Prostate gland (tissue), 2 donors: Measurements from ENCODE around the gene GRID1. TPM values are rescaled to one million over a fixed set of nuclear protein-coding genes. Genes with fewer than 3 reads are reported as not detected.

Source experiments
- DNase-seq: peaks from one replicate; pipeline ENCODE4 v3.0.0-alpha.2; 2019; ENCODE audit warnings: low spot score
- H3K27ac ChIP-seq, 2 donors: fragments of 200-600 bp; sonication (generic); 2 replicates each; pipeline ENCODE4 v1.5.1; 2017 to 2019
- H3K27me3 ChIP-seq: fragments of 200-600 bp; sonication (generic); replicated peaks from 2 replicates; pipeline ENCODE4 v1.5.1; 2019; ENCODE audit not compliant: insufficient read depth
- H3K36me3 ChIP-seq, 2 donors: fragments of 200-600 bp; sonication (generic); 1 replicate in 1 of 2; 2 replicates in 1 of 2; pipeline versions ENCODE4 v1.5.1 to v1.8.1; 2017 to 2019
- H3K4me1 ChIP-seq: fragments of 200-600 bp; sonication (generic); replicated peaks from 2 replicates; pipeline ENCODE4 v1.5.1; 2019
- H3K4me3 ChIP-seq, 2 donors: fragments of 200-600 bp; sonication (generic); 2 replicates each; pipeline ENCODE4 v1.5.1; 2017 to 2019
- H3K9me3 ChIP-seq: fragments of 200-600 bp; sonication (generic); 2 replicates; pipeline ENCODE4 v1.5.1; 2017
- CTCF ChIP-seq, 4 experiments: fragments of 200-600 bp in 2 of 4; fragments of 450-650 bp in 2 of 4; sonication (generic) in 2 of 4; IDR thresholded peaks; 1 replicate in 3 of 4; 2 replicates in 1 of 4; pipeline ENCODE4 v1.5.1; 2016 to 2019; ENCODE audit warnings: antibody characterized with exemption in 4 of 4, mild to moderate bottlenecking in 2 of 4, moderate library complexity in 2 of 4
- POLR2A ChIP-seq: fragments of 450-650 bp; IDR thresholded peaks from one replicate; pipeline ENCODE4 v1.6.1; 2016; ENCODE audit warnings: antibody characterized with exemption, mild to moderate bottlenecking
- POLR2AphosphoS5 ChIP-seq: sonication (generic); formaldehyde crosslinking; IDR thresholded peaks from one replicate; pipeline ENCODE4 v1.6.1; 2017; ENCODE audit warnings: antibody characterized with exemption
- WGBS: methylation state at CpG from one replicate; pipeline ENCODE4 v1.1.5; 2018; 5-methylcytosine and 5-hydroxymethylcytosine counted together
- intact Hi-C: fragments of 100-400 bp; cut with DNase I; formaldehyde crosslinking; loops from one replicate; pipeline ENCODE4 v1.14.2; 2022
- total RNA-seq, 2 donors: library from RNA; depleted of rRNA; stranded (reverse); fragments of >200 nt; gene quantifications; one replicate each; pipeline ENCODE4 v1.1.0, GENCODE V29; 2016

GRID1 gene
- total RNA-seq, 2 donors from 2014 or later = 1.0 to 10.0 TPM

- no peak overlapping the region for H3K27ac ChIP-seq
- no peak for DNase-seq
- 57% methylated on average over 8 of the region's 8 CpGs for WGBS
- TF ChIP-seq POLR2AphosphoS5 (no peak), CTCF (IDR thresholded peaks at IDR 0.05) (no peak), POLR2A (no peak)
- no peak overlapping the region for H3K4me3 ChIP-seq
- H3K9me3 ChIP-seq = no peaks in the 10 kb centered on the region
- H3K36me3 ChIP-seq = no peaks in the 10 kb centered on the region
- H3K27me3 ChIP-seq = no peaks in the 10 kb centered on the region
- intact Hi-C loops = no loop called here
- no peaks in the 10 kb centered on the region for H3K4me1 ChIP-seq
Observed at GRCh38 chr10:86103391-86104101, 263.0 kb downstream of the GRID1 start.

- intact Hi-C loops = no loop called here
- 79% methylated on average over 5 of the region's 5 CpGs for WGBS
Observed at GRCh38 chr10:86102451-86102850, 264.1 kb downstream of the GRID1 start.

GRCh38 chr10:86102031-86102430 is 264.6 kb downstream of the GRID1 start:
- 96% methylated on average over 2 of the region's 2 CpGs for WGBS
- intact Hi-C loops = no loop called here
- no peak for TF ChIP-seq POLR2A
- TF ChIP-seq POLR2AphosphoS5 = no peak
- Histone ChIP-seq H3K27ac (no peak overlapping the region), H3K27me3 (no peaks in the 10 kb centered on the region), H3K9me3 (no peaks in the 10 kb centered on the region), H3K4me1 (no peaks in the 10 kb centered on the region), H3K4me3 (no peak overlapping the region), H3K36me3 (no peaks in the 10 kb centered on the region)
- DNase-seq = no peak

More at GRCh38 chr10:86102451-86102850, 264.1 kb downstream of the GRID1 start:
- Histone ChIP-seq H3K4me3 (no peak overlapping the region), H3K36me3 (no peaks in the 10 kb centered on the region), H3K9me3 (no peaks in the 10 kb centered on the region), H3K4me1 (no peaks in the 10 kb centered on the region), H3K27ac (no peak overlapping the region), H3K27me3 (no peaks in the 10 kb centered on the region)
- TF ChIP-seq CTCF (IDR thresholded peaks at IDR 0.05) = no peak
- TF ChIP-seq POLR2AphosphoS5 = no peak
- TF ChIP-seq POLR2A = no peak
- no peak for DNase-seq

- Histone ChIP-seq H3K27ac (no peak overlapping the region), H3K4me1 (no peaks in the 10 kb centered on the region), H3K36me3 (no peaks in the 10 kb centered on the region), H3K4me3 (no peak overlapping the region), H3K9me3 (no peaks in the 10 kb centered on the region), H3K27me3 (no peaks in the 10 kb centered on the region)
- WGBS = 52% methylated on average over 5 of the region's 5 CpGs
- TF ChIP-seq POLR2A (no peak), CTCF (IDR thresholded peaks at IDR 0.05) (peak in 1 of 4 experiments; percentile 10)
- DNase-seq = no peak
- intact Hi-C loops = no loop called here
Observed at GRCh38 chr10:86100581-86101061, 266.0 kb downstream of the GRID1 start.

- Histone ChIP-seq H3K27me3 (no peaks in the 10 kb centered on the region), H3K36me3 (no peaks in the 10 kb centered on the region), H3K4me3 (no peak overlapping the region), H3K27ac (no peak overlapping the region), H3K4me1 (no peaks in the 10 kb centered on the region), H3K9me3 (no peaks in the 10 kb centered on the region)
- WGBS = 75% methylated on average over 3 of the region's 3 CpGs
- DNase-seq = no peak
- intact Hi-C loops = no loop called here
- TF ChIP-seq POLR2A = no peak
- TF ChIP-seq POLR2AphosphoS5 = no peak
- TF ChIP-seq CTCF (IDR thresholded peaks at IDR 0.05) = no peak
Observed at GRCh38 chr10:86099542-86100334, 266.9 kb downstream of the GRID1 start.
